ENCODE data around the gene UBE3D. TPM values are rescaled to one million over a fixed set of nuclear protein-coding genes. Genes with fewer than 3 reads are reported as not detected.

The UBE3D gene
- total RNA-seq, 2 experiments from 2014 or later: 4.1 to 4.2 TPM

DNA sequence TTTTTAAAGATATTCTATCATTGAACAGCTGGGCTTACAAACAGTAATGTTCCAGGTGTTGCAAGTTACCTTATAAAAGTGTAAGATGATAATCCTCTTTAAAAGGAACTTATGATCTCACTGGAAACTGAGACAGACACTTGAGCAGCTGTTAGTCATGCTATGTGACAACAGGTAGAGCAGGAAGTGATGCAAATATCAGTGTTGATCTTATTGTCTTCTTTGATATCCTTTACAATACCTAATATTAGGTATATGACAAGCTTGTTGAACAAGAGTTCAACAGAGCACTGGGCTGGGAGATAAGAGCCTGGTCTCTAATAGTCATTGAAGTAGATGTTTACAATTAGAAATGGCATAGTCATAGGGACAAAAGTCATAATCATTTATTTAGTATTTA lies 150.0 kb downstream of the UBE3D start:
- Histone ChIP-seq H3K4me3 (ENCODE audit: low read length) (no peak overlapping the region), H3K27ac (ENCODE audit: low read depth in 1 of 2, low read length in 2 of 2) (no peak overlapping the region), H3K4me1 (ENCODE audit: insufficient read depth, low read length) (no peaks in the 10 kb centered on the region), H3K36me3 (ENCODE audit: insufficient read depth, low read length) (no peaks in the 10 kb centered on the region), H3K9me3 (ENCODE audit: control insufficient read depth in 1 of 2, insufficient read depth in 1 of 2, low read length in 2 of 2) (no peaks in the 10 kb centered on the region), H3K27me3 (ENCODE audit: control insufficient read depth in 1 of 2, insufficient read depth in 2 of 2, low read length in 2 of 2) (no peaks in the 10 kb centered on the region)
- Mint-ChIP-seq H3K27me3 (no peaks in the 10 kb centered on the region), H3K4me1 (ENCODE audit: low read depth) (no peaks in the 10 kb centered on the region), H3K9me3 (no peaks in the 10 kb centered on the region), H3K36me3 (ENCODE audit: low read depth) (peaks cover 46% of the 10 kb centered on the region), H3K27ac (no peak overlapping the region), H3K4me3 (no peak overlapping the region)
- intact Hi-C loops (cut with DNase I, micrococcal nuclease): no loop called here
- POLR2A ChIA-PET: no interaction called here
- TF ChIP-seq, protein P1, sequence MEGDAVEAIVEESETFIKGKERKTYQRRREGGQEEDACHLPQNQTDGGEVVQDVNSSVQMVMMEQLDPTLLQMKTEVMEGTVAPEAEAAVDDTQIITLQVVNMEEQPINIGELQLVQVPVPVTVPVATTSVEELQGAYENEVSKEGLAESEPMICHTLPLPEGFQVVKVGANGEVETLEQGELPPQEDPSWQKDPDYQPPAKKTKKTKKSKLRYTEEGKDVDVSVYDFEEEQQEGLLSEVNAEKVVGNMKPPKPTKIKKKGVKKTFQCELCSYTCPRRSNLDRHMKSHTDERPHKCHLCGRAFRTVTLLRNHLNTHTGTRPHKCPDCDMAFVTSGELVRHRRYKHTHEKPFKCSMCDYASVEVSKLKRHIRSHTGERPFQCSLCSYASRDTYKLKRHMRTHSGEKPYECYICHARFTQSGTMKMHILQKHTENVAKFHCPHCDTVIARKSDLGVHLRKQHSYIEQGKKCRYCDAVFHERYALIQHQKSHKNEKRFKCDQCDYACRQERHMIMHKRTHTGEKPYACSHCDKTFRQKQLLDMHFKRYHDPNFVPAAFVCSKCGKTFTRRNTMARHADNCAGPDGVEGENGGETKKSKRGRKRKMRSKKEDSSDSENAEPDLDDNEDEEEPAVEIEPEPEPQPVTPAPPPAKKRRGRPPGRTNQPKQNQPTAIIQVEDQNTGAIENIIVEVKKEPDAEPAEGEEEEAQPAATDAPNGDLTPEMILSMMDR (IDR thresholded peaks at IDR 0.05): no peak
- no peak for ATAC-seq (ENCODE audit: poor library complexity)
- CTCF ChIA-PET: no interaction called here
- DNase-seq: no peak

DNA sequence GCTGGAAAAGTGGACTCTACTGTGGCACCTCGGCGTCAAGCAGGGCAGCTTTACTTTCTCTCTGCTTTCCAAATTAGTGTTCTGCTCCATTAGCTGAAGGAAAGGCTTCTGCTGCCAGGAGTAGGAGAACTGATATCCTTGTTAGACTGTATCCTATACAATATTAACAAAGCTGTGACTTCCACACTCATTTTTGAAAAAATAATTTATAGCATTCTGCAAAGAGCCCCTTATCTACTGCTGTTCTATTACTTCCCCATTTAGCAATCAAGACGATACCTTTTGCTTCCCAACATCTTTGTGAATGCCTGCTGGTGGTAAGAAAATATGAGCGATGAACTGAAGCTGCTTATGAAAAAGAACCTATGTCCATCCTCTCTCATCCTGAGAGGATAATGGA lies 151.1 kb downstream of the UBE3D start:
- Histone ChIP-seq H3K4me3 (ENCODE audit: low read length) (no peak overlapping the region), H3K36me3 (ENCODE audit: insufficient read depth, low read length) (no peaks in the 10 kb centered on the region), H3K27ac (ENCODE audit: low read depth in 1 of 2, low read length in 2 of 2) (no peak overlapping the region), H3K4me1 (ENCODE audit: insufficient read depth, low read length) (no peaks in the 10 kb centered on the region), H3K9me3 (ENCODE audit: control insufficient read depth in 1 of 2, insufficient read depth in 1 of 2, low read length in 2 of 2) (no peaks in the 10 kb centered on the region), H3K27me3 (ENCODE audit: control insufficient read depth in 1 of 2, insufficient read depth in 2 of 2, low read length in 2 of 2) (no peaks in the 10 kb centered on the region)
- no peak for ATAC-seq (ENCODE audit: poor library complexity)
- intact Hi-C loops (cut with DNase I, micrococcal nuclease): no loop called here
- H3K36me3 Mint-ChIP-seq (ENCODE audit: low read depth): peaks cover 34% of the 10 kb centered on the region
- ChIA-PET CTCF (no interaction called here), POLR2A (no interaction called here)
- no peak for DNase-seq
- H3K9me3 Mint-ChIP-seq: no peaks in the 10 kb centered on the region
- TF ChIP-seq, protein P1 (IDR thresholded peaks at IDR 0.05): no peak
- H3K27ac Mint-ChIP-seq: no peak overlapping the region
- H3K4me1 Mint-ChIP-seq (ENCODE audit: low read depth): no peaks in the 10 kb centered on the region
- H3K4me3 Mint-ChIP-seq: no peak overlapping the region
- H3K27me3 Mint-ChIP-seq: no peaks in the 10 kb centered on the region

DNA sequence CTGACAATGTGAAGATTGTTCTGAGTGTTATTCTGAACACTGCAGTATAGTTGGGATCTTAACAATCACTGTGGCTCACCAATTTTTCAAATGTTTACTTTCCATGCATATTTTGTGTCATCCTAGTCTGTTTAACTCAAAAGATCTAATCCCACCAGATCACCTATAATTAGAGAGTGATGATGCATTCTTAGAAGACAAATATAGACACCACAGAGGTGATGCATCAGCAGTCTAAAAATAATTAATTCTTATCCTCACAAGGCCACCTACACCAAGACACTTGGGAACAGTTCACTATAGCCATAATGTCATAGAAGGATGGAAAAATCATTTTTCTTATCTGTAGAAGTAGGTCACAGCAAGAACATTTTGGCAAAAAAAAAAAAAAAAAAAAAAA lies 154.8 kb downstream of the UBE3D start:
- no peak overlapping the region for H3K27ac ChIP-seq (ENCODE audit: low read depth in 1 of 2, low read length in 2 of 2)
- ChIA-PET POLR2A (no interaction called here), CTCF (no interaction called here)
- no peak overlapping the region for H3K4me3 ChIP-seq (ENCODE audit: low read length)
- Mint-ChIP-seq H3K9me3 (no peaks in the 10 kb centered on the region), H3K4me1 (ENCODE audit: low read depth) (no peaks in the 10 kb centered on the region), H3K36me3 (ENCODE audit: low read depth) (peaks cover 13% of the 10 kb centered on the region), H3K27ac (no peak overlapping the region), H3K4me3 (no peak overlapping the region), H3K27me3 (no peaks in the 10 kb centered on the region)
- DNase-seq: no peak
- H3K4me1 ChIP-seq (ENCODE audit: insufficient read depth, low read length): no peaks in the 10 kb centered on the region
- ATAC-seq (ENCODE audit: poor library complexity): no peak
- no peaks in the 10 kb centered on the region for H3K9me3 ChIP-seq (ENCODE audit: control insufficient read depth in 1 of 2, insufficient read depth in 1 of 2, low read length in 2 of 2)
- intact Hi-C loops (cut with DNase I, micrococcal nuclease): no loop called here
- TF ChIP-seq, protein P1 (IDR thresholded peaks at IDR 0.05): no peak
- H3K36me3 ChIP-seq (ENCODE audit: insufficient read depth, low read length): no peaks in the 10 kb centered on the region
- no peaks in the 10 kb centered on the region for H3K27me3 ChIP-seq (ENCODE audit: control insufficient read depth in 1 of 2, insufficient read depth in 2 of 2, low read length in 2 of 2)

Data from CD4-positive, alpha-beta T cell (primary cell).